ENCODE results near the gene TCF7. TPM values are rescaled to one million over a fixed set of nuclear protein-coding genes. Genes with fewer than 3 reads are reported as not detected.

Gene TCF7
- 0.27 and 1.2 TPM in 2 replicates for total RNA-seq
- 1.7 TPM for polyA plus RNA-seq (2012)

- peak; percentile 77 for DNase-seq (ENCODE audit: low read depth)
Observed at GRCh38 chr5:134113902-134114875, at the start of gene TCF7. Gene TCF7, plus strand, starts transcription at chr5:134114681. Its CDS starts 226 bp downstream, at chr5:134114907.

- DNase-seq (ENCODE audit: low read depth), result no peak
Observed at GRCh38 chr5:134069553-134069952, 44.9 kb upstream of the TCF7 start.

GRCh38 chr5:134070725-134071613, 43.5 kb upstream of the TCF7 start:
- DNase-seq (ENCODE audit: low read depth), result no peak

- no peak for DNase-seq (ENCODE audit: low read depth)
Observed at GRCh38 chr5:134071614-134072207, 42.8 kb upstream of the TCF7 start.

GRCh38 chr5:134072471-134073210, 41.8 kb upstream of the TCF7 start:
- no peak for DNase-seq (ENCODE audit: low read depth)

- DNase-seq (ENCODE audit: low read depth), result no peak
Observed at GRCh38 chr5:134073404-134073803, 41.1 kb upstream of the TCF7 start.

- DNase-seq (ENCODE audit: low read depth), result no peak
Observed at GRCh38 chr5:134075102-134075501, 39.4 kb upstream of the TCF7 start.

- no peak for DNase-seq (ENCODE audit: low read depth)
Observed at GRCh38 chr5:134077926-134078580, 36.4 kb upstream of the TCF7 start.

GRCh38 chr5:134079748-134080581, 34.5 kb upstream of the TCF7 start:
- DNase-seq (ENCODE audit: low read depth), result no peak

GRCh38 chr5:134082264-134082992, 32.1 kb upstream of the TCF7 start:
- no peak for DNase-seq (ENCODE audit: low read depth)

- peak; percentile 95 for DNase-seq (ENCODE audit: low read depth)
Observed at GRCh38 chr5:134083517-134083916, 31.0 kb upstream of the TCF7 start.

- no peak for DNase-seq (ENCODE audit: low read depth)
Observed at GRCh38 chr5:134084022-134084565, 30.4 kb upstream of the TCF7 start.

GRCh38 chr5:134084570-134084969, 29.9 kb upstream of the TCF7 start:
- no peak for DNase-seq (ENCODE audit: low read depth)

GRCh38 chr5:134085411-134085810, 29.1 kb upstream of the TCF7 start:
- DNase-seq (ENCODE audit: low read depth), result no peak

- no peak for DNase-seq (ENCODE audit: low read depth)
Observed at GRCh38 chr5:134086225-134086942, 28.1 kb upstream of the TCF7 start.

GRCh38 chr5:134086943-134087305, 27.6 kb upstream of the TCF7 start:
- no peak for DNase-seq (ENCODE audit: low read depth)

- peak; percentile 90 for DNase-seq (ENCODE audit: low read depth)
Observed at GRCh38 chr5:134088291-134088690, 26.2 kb upstream of the TCF7 start.
